Measurements from ENCODE around the gene NOTUM. TPM values are rescaled to one million over a fixed set of nuclear protein-coding genes. Genes with fewer than 3 reads are reported as not detected.

NOTUM gene
- total RNA-seq, 4 donors from 2014 or later = not detected

DNA sequence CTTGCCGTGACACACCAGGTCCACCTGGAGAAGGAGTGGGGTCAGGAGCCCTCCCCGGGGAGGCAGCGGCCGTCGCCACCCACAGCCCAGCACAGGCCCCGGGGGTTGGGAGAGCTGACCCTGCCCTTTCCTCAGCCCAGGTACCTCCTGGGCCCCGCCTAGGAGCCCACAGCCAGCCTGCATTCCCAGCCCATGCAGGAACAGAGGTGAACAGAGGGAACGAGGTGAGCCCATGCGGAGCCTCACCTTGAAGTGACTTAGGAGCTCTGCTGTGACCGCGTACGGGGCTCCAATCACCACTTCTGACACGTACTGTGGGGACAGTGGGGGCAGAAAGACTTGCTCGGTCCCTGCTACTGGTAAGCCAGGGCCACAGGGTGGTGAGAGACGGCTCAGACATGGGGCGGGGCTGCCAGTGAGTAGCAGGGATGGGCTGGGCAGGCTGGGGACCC lies 55.5 kb downstream of the NOTUM start:
- TF ChIP-seq CTCF (IDR thresholded peaks at IDR 0.05) = no peak
- ATAC-seq (ENCODE audit: low FRiP score) = no peak

DNA sequence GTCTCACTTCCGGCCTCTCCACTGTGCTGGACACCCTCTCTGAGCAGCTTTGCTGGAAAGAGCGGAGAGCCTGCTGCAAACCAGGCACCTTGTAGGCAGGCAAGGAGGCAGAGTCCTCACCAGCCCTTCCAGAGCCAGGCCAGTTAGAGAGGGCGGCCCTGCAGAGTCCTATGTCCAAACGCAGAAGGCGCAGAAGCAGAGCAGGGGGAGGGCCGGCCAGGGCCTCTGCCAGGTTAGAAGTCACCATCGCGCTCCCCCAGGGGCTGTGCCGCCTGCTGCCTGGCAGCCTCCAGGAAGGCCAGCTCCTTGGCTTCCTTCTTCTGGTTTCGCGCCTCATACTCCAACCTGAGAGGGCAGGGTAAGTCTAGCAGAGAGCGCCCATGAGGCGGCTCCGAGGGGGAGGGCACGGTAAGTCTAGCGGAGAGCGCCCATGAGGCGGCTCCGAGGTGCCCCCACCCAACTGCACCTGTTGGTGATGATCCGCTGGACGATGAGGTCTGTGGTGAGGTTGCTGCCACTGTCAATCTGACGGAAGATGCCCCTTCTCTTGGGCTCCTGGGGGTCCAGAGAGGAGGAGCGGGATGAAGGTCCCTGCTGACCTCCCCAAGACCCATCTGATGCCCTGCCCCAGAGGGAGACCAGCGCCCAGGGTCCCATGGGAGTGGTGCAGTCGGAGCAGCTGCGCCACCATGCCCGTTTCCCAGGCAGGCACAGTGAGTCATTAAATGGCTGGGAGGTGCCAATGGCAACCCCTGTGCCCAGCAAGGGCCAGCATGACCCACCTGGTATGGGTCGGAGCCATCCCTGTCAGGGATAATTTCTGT lies 56.2 kb downstream of the NOTUM start:
- TF ChIP-seq CTCF (IDR thresholded peaks at IDR 0.05) = no peak
- DNase-seq (ENCODE audit: low spot score) (no peak), ATAC-seq (ENCODE audit: low FRiP score) (no peak)

More for the DNA sequence above, 55.5 kb downstream of the NOTUM start:
- DNase-seq (ENCODE audit: low spot score) = no peak

- TF ChIP-seq CTCF (IDR thresholded peaks at IDR 0.05) = no peak
- ATAC-seq (ENCODE audit: low FRiP score) = no peak
Measured at GRCh38 chr17:81903896-81904599, 56.9 kb downstream of the NOTUM start.

GRCh38 chr17:81903415-81903831 lies 57.6 kb downstream of the NOTUM start:
- DNase-seq (ENCODE audit: low spot score) (no peak), ATAC-seq (ENCODE audit: low FRiP score) (no peak)

More at GRCh38 chr17:81903896-81904599, 56.9 kb downstream of the NOTUM start:
- no peak for DNase-seq (ENCODE audit: low spot score)

GRCh38 chr17:81902653-81903414 lies 58.2 kb downstream of the NOTUM start:
- no peak for ATAC-seq (ENCODE audit: low FRiP score)

More at GRCh38 chr17:81903415-81903831, 57.6 kb downstream of the NOTUM start:
- no peak for TF ChIP-seq CTCF (IDR thresholded peaks at IDR 0.05)

More at GRCh38 chr17:81902653-81903414, 58.2 kb downstream of the NOTUM start:
- no peak for DNase-seq (ENCODE audit: low spot score)
- no peak for TF ChIP-seq CTCF (IDR thresholded peaks at IDR 0.05)

Other genes with a start within 250 kb of the NOTUM start
- 10 to 100 TPM; 11.4 to 22.4 (median 14.0) TPM for gene SLC25A10, start 248.9 kb downstream of the NOTUM start, total RNA-seq
- gene GCGR, start 157.0 kb downstream of the NOTUM start, total RNA-seq = not detected
- 10 to 100 TPM; 49.6 to 78.5 (median 57.2) TPM for gene MCRIP1, start 127.9 kb downstream of the NOTUM start, total RNA-seq
- under 1 TPM in 1 of 4 donors, not detected in 3; 0.65 TPM for gene PPP1R27, start 126.1 kb downstream of the NOTUM start, total RNA-seq
- 100 to 1,000 TPM; 366 to 725 (median 608) TPM for gene P4HB, start 100.7 kb downstream of the NOTUM start, total RNA-seq
- gene ARHGDIA, start 89.8 kb downstream of the NOTUM start, total RNA-seq = 100 to 1,000 TPM; 125 to 250 (median 161) TPM
- gene ALYREF, start 69.6 kb downstream of the NOTUM start, total RNA-seq = 10 to 100 TPM; 31.5 to 80.7 (median 41.6) TPM
- gene ANAPC11, start 69.5 kb downstream of the NOTUM start, total RNA-seq = 100 to 1,000 TPM in 3 of 4 donors, 10 to 100 TPM in 1; 82.3 to 152 (median 114) TPM
- 1 to 10 TPM in 1 of 4 donors, not detected in 3; 1.4 TPM for gene NPB, start 58.9 kb downstream of the NOTUM start, total RNA-seq
- gene PCYT2, start 49.8 kb downstream of the NOTUM start, total RNA-seq = 10 to 100 TPM; 36.5 to 64.7 (median 45.5) TPM
- gene SIRT7, start 43.0 kb downstream of the NOTUM start, total RNA-seq = 10 to 100 TPM; 15.4 to 25.7 (median 20.2) TPM
- 10 to 100 TPM; 22.2 to 31.5 (median 25.6) TPM for gene MAFG, start 33.5 kb downstream of the NOTUM start, total RNA-seq
- 10 to 100 TPM in 2 of 4 donors, 1 to 10 TPM in 2; 4.8 to 13.9 (median 10.8) TPM for gene PYCR1, start 23.9 kb downstream of the NOTUM start, total RNA-seq
- gene MYADML2, start 14.0 kb downstream of the NOTUM start, total RNA-seq = not detected
- 10 to 100 TPM; 12.6 to 24.3 (median 15.1) TPM for gene ASPSCR1, start 16.4 kb upstream of the NOTUM start, total RNA-seq
- gene CENPX, start 61.7 kb upstream of the NOTUM start, total RNA-seq = 10 to 100 TPM; 41.1 to 77.2 (median 59.8) TPM
- gene LRRC45, start 62.1 kb upstream of the NOTUM start, total RNA-seq = 10 to 100 TPM in 1 of 4 donors, 1 to 10 TPM in 3; 4.7 to 12.3 (median 5.6) TPM
- gene RAC3, start 70.5 kb upstream of the NOTUM start, total RNA-seq = 10 to 100 TPM in 3 of 4 donors, 1 to 10 TPM in 1; 7.9 to 25.1 (median 12.0) TPM
- gene DCXR, start 76.5 kb upstream of the NOTUM start, total RNA-seq = 100 to 1,000 TPM; 190 to 327 (median 225) TPM
- 10 to 100 TPM; 20.2 to 51.3 (median 32.0) TPM for gene RFNG, start 90.6 kb upstream of the NOTUM start, total RNA-seq
- 10 to 100 TPM; 67.3 to 86.8 (median 81.4) TPM for gene GPS1, start 90.7 kb upstream of the NOTUM start, total RNA-seq
- 10 to 100 TPM; 58.1 to 90.3 (median 85.7) TPM for gene DUS1L, start 104.6 kb upstream of the NOTUM start, total RNA-seq
- gene FASN, start 137.0 kb upstream of the NOTUM start, total RNA-seq = 1,000 to 10,000 TPM in 1 of 4 donors, 100 to 1,000 TPM in 3; 313 to 1,522 (median 467) TPM